HepG2 (cell line): ENCODE measurements around the gene GRB10. TPM values are rescaled to one million over a fixed set of nuclear protein-coding genes. Genes with fewer than 3 reads are reported as not detected.

Experiments
- CAMTA2 ChIP-seq: sonication (generic); formaldehyde crosslinking; IDR thresholded peaks from 2 replicates; pipeline ENCODE4 v1.4.0; 2020; ENCODE audit warnings: mild to moderate bottlenecking, missing genetic modification reagents, borderline replicate concordance
- KDM2A ChIP-seq: sonication (generic); formaldehyde crosslinking; IDR thresholded peaks from 2 replicates; pipeline ENCODE4 v1.4.0; 2020; ENCODE audit warnings: low read depth, missing genetic modification reagents, borderline replicate concordance
- NCOA5 ChIP-seq: sonication (generic); formaldehyde crosslinking; IDR thresholded peaks from 2 replicates; pipeline ENCODE4 v1.4.0; 2020; ENCODE audit warnings: missing genetic modification reagents
- NR2F2 ChIP-seq: IDR thresholded peaks from 2 replicates; pipeline ENCODE4 v1.6.1; 2012; ENCODE audit warnings: low read depth, inconsistent platforms, borderline replicate concordance
- RBAK ChIP-seq: sonication (generic); formaldehyde crosslinking; IDR thresholded peaks from 2 replicates; pipeline ENCODE4 v1.5.1; 2020; ENCODE audit warnings: mild to moderate bottlenecking, missing genetic modification reagents
- SAFB2 ChIP-seq: sonication (generic); formaldehyde crosslinking; IDR thresholded peaks from 2 replicates; pipeline ENCODE4 v1.5.1; 2020; ENCODE audit warnings: missing genetic modification reagents, low read depth, mild to moderate bottlenecking, borderline replicate concordance
- SATB2 ChIP-seq: sonication (generic); formaldehyde crosslinking; IDR thresholded peaks from 2 replicates; pipeline ENCODE4 v1.5.0; 2020; ENCODE audit warnings: missing genetic modification reagents
- SUZ12 ChIP-seq: fragments of 150-350 bp; IDR thresholded peaks from 2 replicates; pipeline ENCODE4 v1.6.1; 2014; ENCODE audit warnings: low read depth, low read length
- ZC3H4 ChIP-seq: sonication (generic); formaldehyde crosslinking; IDR thresholded peaks from 2 replicates; pipeline ENCODE4 v1.4.0; 2020; ENCODE audit warnings: missing genetic modification reagents, borderline replicate concordance
- ZFX ChIP-seq: sonication (generic); formaldehyde crosslinking; IDR thresholded peaks from 2 replicates; pipeline ENCODE4 v1.4.0; 2020; ENCODE audit warnings: mild to moderate bottlenecking, low read depth, missing genetic modification reagents, moderate library complexity
- ZNF556 ChIP-seq: sonication (generic); formaldehyde crosslinking; IDR thresholded peaks from 2 replicates; pipeline ENCODE4 v1.4.0; 2020; ENCODE audit warnings: mild to moderate bottlenecking, missing genetic modification reagents, borderline replicate concordance
- ZNF709 ChIP-seq: sonication (generic); formaldehyde crosslinking; IDR thresholded peaks from 2 replicates; pipeline ENCODE4 v1.5.0; 2020; ENCODE audit warnings: mild to moderate bottlenecking, missing genetic modification reagents
- ZNF75D ChIP-seq: sonication (generic); formaldehyde crosslinking; IDR thresholded peaks from 2 replicates; pipeline ENCODE4 v1.8.1; 2023; ENCODE audit warnings: missing genetic modification reagents, mild to moderate bottlenecking, borderline replicate concordance
- ZNF792 ChIP-seq: IDR thresholded peaks from 2 replicates; pipeline ENCODE4 v1.6.1; 2016
- polyA plus RNA-seq, 8 experiments: library from polyadenylated mRNA; depleted of rRNA in 3 of 8; stranded (reverse) in 7 of 8; unstranded in 1 of 8; fragments of >200 nt; fragmentation: Illumina TruSeq in 4 of 8; extraction: Trizol in 4 of 8; gene quantifications; 2 replicates each; pipeline versions ENCODE4 v1.2.1 to v1.2.3, GENCODE V29; 2011 to 2016; ENCODE audit warnings: low read depth in 4 of 8, missing spikeins in 1 of 8, mixed read lengths in 1 of 8; ENCODE audit not compliant: insufficient read depth in 1 of 8
- total RNA-seq, 5 experiments: library from RNA; depleted of rRNA; stranded (reverse); fragments of >200 nt; fragmentation: Illumina TruSeq; extraction: Trizol; gene quantifications; 2 replicates each; pipeline ENCODE4 v1.2.3, GENCODE V29; 2016; ENCODE audit warnings: low read depth in 1 of 5
- TF ChIP-seq, protein P1 (sequence below): sonication (generic); formaldehyde crosslinking; IDR thresholded peaks from 2 replicates; pipeline ENCODE4 v1.4.0; 2020; ENCODE audit warnings: mild to moderate bottlenecking, missing genetic modification reagents
- TF ChIP-seq, protein P2 (sequence below): sonication (generic); formaldehyde crosslinking; IDR thresholded peaks from 2 replicates; pipeline ENCODE4 v1.4.0; 2020; ENCODE audit warnings: mild to moderate bottlenecking, missing genetic modification reagents

Gene GRB10
- total and polyA plus RNA-seq, 2 of the 13 experiments (the other 11 are each of a cell fraction or from before 2014, with no cell fraction given): 4.0 to 6.8 TPM

- TF ChIP-seq ZFX (CRISPR knock-in tag) (peak; percentile 21; the same call in 1 of the 2 replicates), CAMTA2 (CRISPR knock-in tag) (no peak), ZC3H4 (CRISPR knock-in tag) (no peak), SAFB2 (CRISPR knock-in tag) (no peak), ZNF709 (CRISPR knock-in tag) (no peak), SUZ12 (no peak), ZNF792 (CRISPR knock-in tag) (no peak), NCOA5 (no peak), KDM2A (no peak), NR2F2 (0 out of 2 replicates have a peak, but pooled peaks have one; percentile 63), SATB2 (CRISPR knock-in tag) (no peak), ZNF556 (CRISPR knock-in tag) (peak; percentile 24; the same call in 1 of the 2 replicates), ZNF75D (CRISPR knock-in tag) (no peak), RBAK (CRISPR knock-in tag) (no peak)
- TF ChIP-seq, protein P1, sequence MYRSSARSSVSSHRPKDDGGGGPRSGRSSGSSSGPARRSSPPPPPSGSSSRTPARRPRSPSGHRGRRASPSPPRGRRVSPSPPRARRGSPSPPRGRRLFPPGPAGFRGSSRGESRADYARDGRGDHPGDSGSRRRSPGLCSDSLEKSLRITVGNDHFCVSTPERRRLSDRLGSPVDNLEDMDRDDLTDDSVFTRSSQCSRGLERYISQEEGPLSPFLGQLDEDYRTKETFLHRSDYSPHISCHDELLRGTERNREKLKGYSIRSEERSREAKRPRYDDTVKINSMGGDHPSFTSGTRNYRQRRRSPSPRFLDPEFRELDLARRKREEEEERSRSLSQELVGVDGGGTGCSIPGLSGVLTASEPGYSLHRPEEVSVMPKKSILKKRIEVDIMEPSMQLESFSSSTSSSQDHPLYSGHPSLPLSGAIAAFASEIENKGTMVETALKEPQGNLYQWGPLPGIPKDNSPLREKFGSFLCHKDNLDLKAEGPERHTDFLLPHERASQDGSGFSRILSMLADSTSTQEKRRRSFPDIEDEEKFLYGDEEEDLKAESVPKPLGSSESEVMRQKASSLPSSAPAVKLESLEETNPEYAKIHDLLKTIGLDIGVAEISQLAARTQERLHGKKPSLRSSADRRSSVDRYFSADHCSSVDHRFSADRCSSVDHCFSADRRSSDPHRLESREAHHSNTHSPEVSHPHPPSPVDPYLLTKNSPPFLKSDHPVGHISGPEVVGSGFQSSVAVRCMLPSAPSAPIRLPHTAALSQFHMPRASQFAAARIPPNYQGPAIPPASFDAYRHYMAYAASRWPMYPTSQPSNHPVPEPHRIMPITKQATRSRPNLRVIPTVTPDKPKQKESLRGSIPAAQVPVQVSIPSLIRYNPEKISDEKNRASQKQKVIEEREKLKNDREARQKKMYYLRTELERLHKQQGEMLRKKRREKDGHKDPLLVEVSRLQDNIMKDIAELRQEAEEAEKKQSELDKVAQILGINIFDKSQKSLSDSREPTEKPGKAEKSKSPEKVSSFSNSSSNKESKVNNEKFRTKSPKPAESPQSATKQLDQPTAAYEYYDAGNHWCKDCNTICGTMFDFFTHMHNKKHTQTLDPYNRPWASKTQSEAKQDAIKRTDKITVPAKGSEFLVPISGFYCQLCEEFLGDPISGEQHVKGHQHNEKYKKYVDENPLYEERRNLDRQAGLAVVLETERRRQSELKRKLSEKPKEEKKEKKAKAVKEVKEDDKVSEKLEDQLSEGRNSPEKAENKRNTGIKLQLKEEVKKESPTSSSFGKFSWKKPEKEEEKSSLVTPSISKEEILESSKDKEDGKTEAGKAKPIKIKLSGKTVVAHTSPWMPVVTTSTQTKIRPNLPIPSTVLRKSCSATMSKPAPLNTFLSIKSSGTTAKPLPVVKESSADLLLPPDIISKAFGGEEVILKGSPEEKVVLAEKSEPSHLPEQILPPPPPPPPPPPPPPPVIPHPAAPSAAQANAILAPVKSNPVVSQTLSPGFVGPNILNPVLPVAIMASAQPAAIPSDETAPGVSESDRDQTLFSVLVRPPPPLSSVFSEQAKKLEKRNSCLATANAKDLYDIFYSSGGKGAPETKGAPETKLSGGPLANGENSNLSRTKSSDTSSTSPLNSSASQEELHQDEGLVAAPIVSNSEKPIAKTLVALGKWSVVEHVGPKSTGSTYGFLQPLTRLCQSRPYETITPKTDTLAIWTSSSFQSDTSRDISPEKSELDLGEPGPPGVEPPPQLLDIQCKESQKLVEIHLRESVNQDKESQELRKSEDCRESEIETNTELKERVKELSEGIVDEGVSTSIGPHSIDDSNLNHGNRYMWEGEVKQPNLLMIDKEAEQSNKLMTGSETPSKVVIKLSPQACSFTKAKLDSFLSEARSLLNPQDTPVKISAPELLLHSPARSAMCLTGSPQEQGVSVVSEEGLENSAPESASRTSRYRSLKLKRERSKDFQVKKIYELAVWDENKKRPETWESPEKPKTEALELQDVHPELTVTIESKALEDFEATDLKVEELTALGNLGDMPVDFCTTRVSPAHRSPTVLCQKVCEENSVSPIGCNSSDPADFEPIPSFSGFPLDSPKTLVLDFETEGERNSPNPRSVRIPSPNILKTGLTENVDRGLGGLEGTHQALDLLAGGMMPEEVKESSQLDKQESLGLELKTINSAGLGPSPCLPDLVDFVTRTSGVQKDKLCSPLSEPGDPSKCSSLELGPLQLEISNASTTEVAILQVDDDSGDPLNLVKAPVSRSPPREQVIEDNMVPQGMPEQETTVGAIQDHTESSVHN (CRISPR knock-in tag): 0 out of 2 replicates have a peak, but pooled peaks have one; percentile 11
- TF ChIP-seq, protein P2, sequence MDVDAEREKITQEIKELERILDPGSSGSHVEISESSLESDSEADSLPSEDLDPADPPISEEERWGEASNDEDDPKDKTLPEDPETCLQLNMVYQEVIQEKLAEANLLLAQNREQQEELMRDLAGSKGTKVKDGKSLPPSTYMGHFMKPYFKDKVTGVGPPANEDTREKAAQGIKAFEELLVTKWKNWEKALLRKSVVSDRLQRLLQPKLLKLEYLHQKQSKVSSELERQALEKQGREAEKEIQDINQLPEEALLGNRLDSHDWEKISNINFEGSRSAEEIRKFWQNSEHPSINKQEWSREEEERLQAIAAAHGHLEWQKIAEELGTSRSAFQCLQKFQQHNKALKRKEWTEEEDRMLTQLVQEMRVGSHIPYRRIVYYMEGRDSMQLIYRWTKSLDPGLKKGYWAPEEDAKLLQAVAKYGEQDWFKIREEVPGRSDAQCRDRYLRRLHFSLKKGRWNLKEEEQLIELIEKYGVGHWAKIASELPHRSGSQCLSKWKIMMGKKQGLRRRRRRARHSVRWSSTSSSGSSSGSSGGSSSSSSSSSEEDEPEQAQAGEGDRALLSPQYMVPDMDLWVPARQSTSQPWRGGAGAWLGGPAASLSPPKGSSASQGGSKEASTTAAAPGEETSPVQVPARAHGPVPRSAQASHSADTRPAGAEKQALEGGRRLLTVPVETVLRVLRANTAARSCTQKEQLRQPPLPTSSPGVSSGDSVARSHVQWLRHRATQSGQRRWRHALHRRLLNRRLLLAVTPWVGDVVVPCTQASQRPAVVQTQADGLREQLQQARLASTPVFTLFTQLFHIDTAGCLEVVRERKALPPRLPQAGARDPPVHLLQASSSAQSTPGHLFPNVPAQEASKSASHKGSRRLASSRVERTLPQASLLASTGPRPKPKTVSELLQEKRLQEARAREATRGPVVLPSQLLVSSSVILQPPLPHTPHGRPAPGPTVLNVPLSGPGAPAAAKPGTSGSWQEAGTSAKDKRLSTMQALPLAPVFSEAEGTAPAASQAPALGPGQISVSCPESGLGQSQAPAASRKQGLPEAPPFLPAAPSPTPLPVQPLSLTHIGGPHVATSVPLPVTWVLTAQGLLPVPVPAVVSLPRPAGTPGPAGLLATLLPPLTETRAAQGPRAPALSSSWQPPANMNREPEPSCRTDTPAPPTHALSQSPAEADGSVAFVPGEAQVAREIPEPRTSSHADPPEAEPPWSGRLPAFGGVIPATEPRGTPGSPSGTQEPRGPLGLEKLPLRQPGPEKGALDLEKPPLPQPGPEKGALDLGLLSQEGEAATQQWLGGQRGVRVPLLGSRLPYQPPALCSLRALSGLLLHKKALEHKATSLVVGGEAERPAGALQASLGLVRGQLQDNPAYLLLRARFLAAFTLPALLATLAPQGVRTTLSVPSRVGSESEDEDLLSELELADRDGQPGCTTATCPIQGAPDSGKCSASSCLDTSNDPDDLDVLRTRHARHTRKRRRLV (CRISPR knock-in tag): no peak
Observed at GRCh38 chr7:50564640-50565558, 217.8 kb downstream of the GRB10 start, which contains the start of gene DDC (continued).
